Measurements from ENCODE around the gene SRRM3.
"Not testable (repeated sequence)": the region's sequence is repeated elsewhere in the genome, so short reads cannot be mapped to it uniquely, and the experiment has no call there.

Gene SRRM3

DNA sequence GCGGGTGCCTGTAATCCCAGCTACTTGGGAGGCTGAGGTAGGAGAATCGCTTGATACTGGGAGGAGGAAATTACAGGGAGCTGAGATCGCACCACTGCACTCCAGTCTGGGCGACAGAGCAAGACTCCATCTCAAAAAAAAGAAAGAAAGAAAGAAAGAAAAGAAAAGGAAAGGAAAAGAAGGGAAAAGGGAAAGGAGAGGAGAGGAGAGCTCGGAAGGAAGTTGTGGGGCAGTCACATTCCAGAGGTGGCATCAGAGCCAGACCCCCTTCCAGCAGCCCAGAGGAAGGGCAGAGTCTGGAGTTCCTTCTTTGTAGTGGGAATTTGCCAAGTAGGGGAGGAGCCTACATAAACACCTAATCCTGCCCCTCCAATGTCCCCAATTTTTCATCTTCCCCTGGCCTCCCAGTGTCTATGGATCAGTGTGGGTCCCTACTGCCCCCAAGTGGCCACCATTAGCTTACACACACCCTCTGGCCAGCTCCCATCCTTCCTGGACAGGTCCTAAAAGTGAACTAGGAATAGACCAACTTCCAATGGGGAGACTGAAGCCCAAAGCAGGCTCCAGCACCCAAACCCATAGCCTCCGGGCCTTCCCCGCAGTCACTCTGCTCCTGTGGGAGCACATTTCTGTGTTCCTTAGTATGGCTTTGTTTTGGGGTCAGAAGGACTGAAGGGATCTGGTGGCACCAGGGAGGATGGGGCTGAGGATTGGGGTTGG is 61.1 kb downstream of the SRRM3 start:
- peak; percentile 9 for DNase-seq (ENCODE audit: low read depth)

DNA sequence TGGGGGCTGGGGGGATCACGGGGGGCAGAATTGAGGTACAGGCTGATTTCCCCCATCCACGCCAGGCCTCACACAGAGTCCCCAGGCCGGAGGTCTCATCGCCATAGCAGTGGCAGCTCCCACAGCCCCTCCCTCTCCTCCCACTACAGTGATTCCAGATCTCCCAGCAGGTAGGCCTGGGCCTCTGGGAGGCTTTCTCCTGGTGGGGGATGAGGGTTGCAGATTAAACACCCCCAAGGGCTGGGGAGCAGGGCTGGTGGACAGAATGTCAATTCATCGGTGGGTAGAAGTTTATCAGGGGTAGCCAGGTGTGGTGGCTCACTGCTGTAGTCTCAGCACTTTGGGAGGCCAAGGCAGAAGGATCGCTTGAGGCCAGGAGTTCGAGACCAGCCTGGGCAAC is 63.6 kb downstream of the SRRM3 start:
- no peak for DNase-seq (ENCODE audit: low read depth)

DNA sequence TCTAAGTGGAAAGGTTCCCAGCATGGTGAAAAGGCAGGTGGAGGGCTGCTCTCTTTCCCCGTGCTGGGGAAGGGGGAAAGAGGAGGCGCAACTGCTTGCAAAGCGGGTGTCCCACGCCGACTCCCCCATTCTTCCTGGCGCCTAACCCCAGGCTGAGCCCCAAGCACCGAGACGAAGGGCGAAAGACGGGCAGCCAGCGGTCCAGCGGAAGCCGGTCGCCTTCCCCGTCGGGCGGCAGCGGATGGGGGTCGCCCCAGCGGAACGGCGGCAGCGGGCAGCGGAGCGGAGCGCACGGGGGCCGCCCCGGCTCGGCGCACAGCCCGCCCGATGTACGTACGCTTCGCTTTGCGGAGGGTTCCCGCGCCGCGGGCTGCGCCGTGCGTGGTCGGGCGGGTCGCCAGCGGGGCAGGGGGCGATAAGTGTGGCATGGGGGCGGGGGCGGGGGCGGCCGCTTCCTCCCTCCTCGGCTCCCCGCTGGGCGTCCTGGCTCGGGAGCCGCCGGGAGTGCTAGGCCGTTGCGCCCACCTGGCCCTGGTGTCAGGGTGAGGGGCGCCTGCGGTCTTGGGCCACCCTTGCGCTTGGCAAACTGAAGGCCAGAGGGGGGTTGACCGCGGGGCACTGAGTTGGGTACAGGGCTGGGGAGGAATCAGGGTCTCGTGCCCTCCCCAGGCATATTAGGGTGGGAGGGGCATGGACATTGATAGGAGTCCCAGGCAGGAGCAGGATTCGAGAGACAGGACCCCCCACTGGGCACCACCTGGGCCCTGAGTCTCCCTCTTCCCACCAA is 65.6 kb downstream of the SRRM3 start:
- no peak for DNase-seq (ENCODE audit: low read depth)

DNA sequence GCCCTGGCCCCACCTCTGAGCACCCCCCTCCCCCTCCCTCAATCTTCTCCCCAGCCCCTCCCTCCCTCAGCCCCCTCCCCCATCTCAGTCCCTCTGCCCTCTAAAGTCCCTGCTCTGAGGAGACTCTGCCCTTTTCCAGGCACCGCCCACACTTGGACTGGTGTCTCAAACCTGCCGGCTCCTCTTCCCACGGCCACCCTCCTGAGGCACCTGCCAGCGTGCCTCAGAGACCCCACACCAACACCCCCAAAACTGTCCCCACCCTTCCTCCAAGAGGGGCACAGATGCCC is 66.1 kb downstream of the SRRM3 start:
- DNase-seq (ENCODE audit: low read depth): no peak

DNA sequence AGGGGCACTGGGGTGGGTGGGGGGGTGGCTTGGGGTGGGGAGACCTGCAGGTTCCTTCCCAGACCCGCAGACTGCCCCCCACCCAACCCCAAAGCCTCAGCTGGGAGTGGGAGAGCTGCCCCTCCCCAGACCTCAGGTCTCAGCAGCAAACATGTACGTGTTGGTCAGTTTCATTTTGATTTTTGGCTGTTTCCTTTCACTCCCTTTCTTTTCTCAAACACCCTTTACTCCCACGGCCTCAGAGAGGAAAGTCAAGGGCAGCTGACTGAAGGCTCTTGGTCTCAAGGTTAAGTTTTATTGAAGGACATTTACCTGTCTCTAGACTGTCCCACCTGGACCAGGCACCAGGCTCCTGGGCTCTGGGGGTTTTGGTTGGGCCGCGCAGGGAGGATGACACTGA is 66.7 kb downstream of the SRRM3 start:
- DNase-seq (ENCODE audit: low read depth): no peak

DNA sequence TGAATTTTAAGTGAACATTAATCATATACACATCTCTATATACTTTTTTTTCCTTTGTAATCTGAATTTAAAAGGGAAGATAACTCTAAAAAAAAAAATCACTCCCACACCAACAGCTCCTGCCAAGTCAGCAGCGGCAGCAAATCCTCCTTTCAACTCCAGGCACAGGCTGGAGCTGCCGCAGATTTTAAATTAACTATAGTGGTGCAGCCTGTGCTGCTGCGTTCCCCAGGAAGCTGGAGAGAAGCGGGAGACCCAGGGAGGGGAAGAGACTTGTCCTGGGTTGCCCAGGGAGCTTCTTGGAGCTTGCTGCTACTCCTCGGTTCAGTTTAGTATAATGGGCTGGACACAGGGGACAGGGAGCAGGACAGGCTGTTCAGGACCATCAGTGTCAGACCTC is 68.2 kb downstream of the SRRM3 start:
- no peak for DNase-seq (ENCODE audit: low read depth)

DNA sequence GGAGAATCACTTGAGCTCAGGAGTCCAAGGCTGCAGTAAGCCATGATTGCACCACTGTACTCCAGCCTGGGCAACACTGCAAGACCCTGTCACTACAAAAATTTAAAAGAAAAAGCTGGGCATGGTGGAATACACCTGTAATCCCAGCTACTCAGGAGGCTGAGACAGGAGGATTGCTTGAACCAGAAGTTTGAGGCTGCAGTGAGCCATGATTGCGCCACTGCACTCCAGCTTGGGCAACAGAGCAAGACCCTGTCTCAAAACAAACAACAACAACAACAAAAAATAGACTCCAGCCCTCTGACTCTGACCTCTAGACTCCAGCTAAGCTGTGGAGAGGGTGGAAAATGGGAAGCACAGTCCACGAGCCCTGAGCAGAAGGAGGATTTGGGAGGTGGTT is 69.7 kb downstream of the SRRM3 start:
- DNase-seq (ENCODE audit: low read depth): not testable (repeated sequence)

DNA sequence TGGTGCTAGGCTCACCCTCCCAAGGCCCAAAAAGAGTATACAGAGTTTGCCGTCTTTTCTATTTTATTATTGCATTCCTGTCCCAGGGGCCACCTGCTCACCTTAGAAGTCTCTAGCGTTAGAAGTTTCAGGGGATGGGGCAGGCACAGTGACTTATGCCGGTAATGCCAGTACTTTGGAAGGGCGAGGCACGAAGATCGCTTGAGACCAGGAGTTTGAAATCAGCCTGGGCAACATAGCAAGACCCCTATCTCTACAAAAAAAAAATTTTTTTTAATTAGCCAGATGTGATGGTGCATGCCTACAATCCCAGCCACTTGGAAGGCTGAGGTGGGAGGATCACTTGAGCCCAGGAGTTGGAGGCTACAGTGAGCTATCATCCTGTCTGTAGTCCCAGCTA is 70.4 kb downstream of the SRRM3 start:
- no peak for DNase-seq (ENCODE audit: low read depth)

DNA sequence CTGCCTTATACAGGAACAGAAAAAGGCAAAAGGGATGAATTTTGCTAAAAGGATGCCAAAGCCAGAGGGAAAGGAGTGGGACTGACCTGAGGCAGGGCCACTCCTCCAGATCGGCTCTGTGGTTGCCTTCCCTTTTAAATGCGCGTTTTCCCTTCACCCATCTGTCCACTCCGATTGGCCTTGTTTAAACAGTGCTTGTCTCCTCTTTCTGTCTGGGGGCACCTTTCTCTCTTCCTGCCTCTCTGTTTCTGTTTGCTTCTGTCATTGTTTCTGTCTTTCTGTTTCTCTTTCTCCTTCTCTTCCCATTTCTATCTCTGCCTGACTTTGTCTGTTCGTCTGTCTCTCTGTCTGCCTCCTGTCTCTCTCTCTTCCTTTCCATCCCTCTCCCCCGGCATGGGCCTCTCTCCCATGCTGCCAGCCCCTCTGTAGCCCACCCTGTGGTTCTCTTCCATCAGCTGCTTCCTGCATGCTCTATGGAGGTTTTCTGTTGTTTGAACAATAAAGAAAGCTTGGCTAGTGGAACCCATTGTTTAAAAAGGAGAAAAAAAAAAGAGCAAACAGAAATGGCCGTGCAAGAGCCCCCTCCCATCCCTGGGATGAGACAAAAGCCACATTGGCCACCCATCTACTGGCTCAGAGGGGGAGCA is 71.3 kb downstream of the SRRM3 start:
- no peak for DNase-seq (ENCODE audit: low read depth)

DNA sequence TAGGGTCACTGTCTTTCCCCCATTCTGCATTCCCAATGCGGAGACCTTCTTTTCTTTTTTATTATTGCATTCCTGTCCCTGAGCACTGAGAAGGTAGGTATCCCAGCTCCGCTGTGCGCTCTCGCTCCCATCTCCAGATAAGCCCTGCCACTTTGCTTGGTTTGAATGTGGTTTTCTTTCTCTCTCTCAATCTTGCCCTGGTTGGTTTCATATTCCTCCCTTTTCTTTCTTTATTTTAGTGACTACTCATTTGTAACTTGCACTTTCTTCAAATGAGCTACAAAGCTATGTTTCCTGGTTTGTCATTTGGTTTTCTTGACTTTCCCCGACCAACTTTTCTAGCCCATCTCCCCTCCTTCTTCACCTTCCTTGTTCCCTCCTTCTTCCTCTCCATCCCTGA is 71.8 kb downstream of the SRRM3 start:
- no peak for DNase-seq (ENCODE audit: low read depth)

DNA sequence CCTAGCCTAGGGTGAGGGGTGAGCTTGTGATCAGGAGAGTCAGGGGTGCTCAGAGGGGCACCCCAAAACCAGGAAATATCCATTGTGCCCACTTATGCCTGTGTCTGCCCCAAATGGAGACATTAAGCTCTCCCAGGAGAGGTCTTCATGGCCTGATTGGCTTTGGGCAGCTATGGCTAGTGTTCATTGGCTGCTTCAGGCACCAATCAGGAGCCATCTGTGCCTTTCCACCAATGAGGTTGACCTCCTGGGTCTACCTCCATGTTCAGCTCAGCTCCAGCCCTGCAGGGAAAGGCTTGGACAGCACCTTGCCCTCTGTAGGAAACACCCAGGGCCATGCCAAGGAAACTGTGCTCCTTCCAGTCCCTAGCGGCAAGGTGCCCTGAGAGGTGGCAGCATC is 76.8 kb downstream of the SRRM3 start:
- no peak for DNase-seq (ENCODE audit: low read depth)

DNA sequence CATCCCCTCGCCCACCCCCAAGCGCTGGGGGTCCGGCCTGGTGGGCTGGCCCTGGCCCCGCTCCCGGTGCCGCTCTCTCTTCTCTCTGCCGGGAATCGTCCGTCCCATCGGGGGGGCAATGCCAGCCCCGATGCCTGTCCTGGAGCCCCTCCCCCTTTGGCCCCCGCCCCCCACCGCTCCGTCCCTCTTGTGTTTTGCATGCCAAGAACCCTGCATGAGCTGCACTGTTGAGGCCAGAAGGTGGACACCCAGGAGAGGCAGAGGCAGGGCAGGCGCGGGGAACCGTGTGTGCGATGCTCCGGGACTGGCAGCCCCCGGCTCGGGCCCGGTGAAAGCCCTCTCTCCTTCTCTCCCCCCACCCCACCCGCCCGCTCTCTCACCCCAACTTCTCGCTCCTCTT is 78.7 kb downstream of the SRRM3 start:
- DNase-seq (ENCODE audit: low read depth): no peak

DNA sequence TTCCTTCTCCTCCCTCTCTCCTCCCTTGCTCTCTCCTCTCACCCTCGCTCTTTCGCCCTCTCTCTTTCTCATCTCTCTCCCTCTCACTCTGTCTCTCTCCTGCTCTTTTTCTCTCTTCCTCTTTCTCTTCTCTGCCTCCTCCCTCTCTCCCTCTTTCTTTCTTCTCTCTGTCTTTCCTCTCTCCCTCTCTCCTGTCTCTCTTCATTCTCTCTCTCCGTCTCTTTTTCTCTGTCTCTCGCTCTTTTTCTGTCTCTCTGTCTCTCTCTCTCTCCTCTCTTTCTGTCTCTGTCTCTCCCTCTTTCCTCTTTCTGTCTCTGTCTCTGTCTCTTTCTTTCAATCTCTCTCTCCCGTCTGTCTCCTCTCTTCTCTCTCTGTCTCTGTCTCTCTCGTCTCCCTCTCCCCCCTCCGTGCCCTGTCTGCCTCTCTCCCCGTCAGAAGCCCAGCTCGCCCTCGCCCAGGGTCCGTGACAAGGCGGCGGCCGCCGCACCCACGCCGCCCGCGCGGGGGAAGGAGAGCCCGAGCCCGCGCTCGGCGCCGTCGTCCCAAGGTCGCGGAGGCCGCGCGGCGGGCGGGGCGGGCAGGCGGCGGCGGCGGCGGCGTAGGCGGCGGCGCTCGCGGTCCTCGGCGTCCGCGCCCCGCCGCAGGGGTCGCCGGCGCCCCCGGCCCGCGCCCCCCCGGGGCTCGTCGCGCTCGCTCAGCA is 79.5 kb downstream of the SRRM3 start:
- DNase-seq (ENCODE audit: low read depth): no peak

DNA sequence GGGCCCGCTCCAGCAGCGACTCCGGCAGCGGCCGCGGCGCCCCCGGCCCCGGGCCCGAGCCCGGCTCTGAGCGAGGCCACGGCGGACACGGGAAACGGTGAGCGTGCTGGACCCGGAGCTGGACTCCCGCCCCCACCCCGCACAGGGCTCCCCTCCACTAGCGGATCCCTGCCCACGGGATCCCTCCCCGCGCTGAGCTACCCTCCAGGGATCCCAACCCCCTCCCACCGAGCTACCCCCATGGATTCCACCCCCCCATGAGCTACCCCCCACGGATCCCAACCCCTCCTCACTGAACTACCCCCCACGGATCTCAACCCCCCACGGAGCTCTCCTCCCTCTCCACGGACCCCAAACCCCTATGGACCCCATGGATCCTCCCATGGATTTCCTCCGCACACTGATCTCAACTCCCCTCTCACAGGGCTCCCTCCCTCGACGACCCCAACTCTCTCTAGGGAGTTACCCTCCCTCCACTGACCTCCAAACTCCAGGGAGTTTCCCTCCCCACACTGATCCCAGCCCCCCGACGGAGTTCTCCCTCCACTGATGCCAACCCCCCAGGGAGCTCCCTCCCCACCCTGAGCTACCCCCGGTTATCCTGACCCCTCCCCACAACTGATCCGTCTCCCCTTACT is 80.1 kb downstream of the SRRM3 start:
- no peak for DNase-seq (ENCODE audit: low read depth)

DNA sequence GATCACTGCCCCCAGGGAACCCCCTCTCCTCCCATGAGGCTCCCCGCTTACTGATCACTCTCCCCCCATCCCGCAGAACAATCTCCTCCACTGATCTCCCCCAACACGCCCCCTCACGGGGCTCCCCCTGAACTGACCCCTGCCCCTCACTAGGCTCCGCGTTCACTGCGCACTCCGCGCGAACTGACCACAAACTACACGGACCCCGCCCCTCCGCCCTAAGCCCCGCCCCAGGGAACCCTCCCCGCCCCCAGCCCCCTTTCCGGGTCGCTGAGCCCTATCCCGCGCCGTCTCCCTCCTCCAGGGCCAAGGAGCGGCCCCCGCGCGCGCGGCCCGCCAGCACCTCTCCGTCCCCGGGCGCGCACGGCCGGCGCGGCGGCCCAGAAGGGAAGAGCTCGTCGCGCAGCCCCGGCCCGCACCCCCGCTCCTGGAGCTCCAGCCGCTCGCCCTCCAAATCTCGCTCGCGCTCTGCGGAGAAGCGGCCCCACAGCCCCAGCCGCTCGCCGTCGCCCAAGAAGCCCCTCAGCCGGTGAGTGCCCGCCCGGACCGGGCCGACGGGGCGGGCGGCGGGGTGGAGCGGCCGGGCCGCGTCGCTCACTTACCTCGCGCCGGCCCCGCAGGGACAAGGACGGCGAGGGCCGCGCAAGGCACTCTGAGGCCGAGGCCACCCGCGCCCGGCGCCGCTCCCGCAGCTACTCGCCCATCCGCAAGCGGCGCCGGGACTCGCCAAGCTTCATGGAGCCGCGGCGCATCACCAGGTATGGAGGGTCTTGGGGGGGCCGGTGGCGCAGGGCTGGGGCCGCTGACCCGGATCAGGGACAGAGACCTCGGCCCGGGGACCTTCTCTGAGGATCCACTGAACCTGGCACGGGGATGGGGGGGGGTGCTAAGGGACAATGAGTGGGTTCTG is 80.9 kb downstream of the SRRM3 start:
- DNase-seq (ENCODE audit: low read depth): no peak

DNA sequence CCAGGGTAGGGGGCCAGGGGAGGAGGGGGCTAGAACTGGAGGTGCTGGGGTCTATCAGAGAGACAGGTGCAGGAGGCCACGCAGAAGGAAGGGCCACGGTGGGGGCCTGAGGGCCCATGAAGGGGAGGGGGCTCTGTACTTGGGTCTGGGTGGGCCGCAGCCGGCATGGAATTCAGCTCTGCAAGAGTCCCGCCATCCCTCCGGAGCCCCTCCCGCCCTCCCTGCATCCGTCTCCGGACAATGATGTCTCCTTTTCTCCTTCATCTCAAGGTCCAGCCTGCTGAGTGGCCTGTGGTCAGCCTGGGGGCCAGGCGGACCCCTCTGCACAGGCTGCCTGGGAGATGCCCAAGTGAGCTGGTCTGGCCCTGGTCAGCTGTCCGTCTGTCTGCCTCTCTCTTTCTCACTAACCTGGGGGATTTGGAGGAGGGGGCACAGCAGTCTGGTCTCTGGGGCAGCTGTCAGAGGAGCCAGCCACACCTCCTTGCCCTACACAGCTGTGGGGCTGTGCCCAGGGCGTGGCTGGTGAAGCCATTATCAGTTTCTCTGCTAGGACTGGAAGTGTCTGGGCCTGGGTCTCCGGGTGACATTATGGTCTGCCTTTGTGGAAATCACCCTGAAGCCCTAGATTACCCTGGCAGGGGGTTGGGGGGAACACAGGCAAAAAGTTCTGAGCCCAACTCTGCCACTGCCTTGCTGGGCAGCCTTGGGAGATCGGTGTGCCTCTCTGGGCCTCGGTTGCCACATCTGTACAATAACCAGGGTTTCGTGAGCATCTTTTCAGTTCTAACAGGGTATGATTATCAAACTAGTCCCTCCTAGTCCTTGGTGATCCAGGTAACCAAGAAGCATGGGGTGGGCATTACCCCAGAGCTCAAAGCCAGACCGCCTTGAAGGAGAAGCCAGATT is 81.8 kb downstream of the SRRM3 start:
- DNase-seq (ENCODE audit: low read depth): no peak

DNA sequence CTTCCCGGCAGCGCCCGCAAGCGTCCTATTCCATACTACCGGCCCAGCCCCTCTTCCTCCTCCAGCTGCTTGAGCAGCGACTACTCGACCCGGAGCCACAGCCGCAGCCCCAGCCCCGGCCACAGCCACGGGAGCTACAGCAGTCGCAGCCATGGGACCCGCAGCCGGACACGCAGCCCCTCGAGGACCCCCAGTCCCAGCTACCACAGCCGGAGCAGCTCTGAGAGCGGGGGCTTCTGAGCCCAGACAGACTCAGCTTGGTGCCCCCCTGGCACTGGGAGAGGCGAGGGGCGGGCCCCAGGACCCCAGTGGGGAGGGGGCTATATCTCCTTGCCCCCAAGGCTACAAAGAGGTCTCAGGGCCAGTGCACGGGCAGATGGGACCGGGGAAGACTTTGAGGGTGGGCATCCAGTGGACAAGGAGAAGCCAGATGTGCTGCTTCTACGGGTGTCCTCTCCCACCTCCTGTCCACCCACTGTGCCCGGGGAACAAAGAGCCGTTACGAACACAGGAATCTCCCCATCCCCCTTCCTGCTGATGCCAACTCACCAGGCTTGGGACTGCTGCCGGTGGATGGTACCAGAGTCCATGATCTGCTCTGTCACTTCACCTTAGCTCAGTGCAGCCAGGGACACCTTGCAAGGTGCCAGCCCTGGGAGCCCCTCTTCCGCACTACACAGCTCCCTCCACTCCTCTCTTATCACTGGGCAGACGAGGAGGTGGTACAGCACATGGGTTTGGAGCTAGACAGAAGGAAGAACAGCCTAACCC is 84.1 kb downstream of the SRRM3 start:
- no peak for DNase-seq (ENCODE audit: low read depth)

DNA sequence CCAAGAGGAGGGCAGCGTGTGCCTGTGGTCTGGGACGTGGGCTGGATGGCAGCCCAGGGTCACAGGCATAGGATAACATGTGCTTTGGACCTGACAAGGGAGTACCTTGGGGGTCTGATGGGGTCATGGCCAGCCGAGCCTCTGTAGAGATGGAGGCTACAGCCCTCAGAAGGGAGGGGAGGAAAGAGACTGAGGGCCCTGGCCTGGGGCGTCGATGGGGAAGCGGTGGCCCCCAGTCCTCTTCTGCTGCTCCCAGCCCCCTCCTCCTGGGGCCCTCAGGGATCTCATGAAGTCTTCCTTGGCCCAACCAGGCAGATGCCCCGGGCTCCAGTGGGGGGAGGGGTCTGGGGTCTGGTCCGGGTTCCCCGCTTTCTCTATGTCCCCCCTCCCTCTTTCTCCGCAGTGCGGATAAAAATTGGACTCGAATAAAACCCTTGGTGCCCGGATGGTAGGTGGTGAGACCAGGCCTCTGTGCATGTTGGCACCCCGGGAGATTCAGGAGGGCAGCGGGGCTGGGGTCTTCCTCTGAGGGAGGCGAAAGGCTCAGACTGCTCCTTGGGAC is 85.2 kb downstream of the SRRM3 start:
- no peak for DNase-seq (ENCODE audit: low read depth)

DNA sequence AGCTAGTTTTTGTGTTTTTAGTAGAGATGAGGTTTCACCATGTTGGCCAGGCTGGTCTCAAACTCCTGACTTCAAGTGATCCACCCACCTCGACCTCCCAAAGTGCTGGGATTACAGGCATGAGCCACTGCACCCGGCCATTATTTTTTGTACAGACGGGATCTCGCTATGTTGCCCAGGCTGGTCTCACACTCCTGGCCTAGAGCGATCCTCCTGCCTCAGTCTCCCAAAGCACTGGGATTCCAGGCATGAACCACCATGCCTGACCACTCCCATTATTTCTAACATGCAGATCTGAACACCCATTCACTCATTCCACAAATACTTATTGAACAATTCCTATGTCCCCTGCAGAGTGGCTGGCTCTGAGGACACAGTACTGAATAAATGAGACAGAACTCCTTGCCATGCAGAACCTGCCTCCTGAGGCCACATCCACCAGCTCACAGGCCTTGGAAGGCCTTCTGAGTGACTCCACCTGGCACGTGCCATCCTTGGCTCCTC is 89.2 kb downstream of the SRRM3 start:
- DNase-seq (ENCODE audit: low read depth): not testable (repeated sequence)
